Measurements from ENCODE around the gene PBX1.

The PBX1 gene

DNA sequence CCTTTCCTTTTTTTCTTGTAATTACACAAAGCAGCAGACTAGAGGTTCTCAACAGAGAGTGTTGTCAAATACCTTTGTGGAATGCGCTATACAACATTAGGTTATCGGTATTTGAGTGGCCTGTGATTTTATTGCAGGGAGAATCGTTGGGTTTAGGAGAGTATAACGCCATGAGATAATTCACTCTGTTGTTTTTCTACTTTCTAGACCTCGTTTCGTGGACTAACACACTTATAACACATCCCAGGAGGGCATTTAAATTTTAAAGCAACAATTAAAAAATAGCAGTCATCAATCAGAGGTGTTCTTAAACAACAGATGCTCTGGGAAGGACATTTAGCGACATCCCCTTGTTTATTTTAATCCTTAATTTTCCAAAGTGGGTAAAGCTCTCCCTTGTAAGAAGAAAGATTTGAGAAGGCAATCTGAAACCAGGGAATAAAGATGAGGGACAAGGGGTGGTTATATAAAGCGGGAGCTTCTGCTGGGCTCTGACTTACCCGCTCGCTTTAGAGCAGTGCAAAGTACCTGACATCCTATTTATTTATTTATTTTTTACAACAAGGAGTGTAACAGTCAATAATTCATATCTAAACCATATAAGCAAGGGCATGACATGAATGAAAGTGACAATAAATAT is 4.9 kb downstream of the PBX1 start:
- DNase-seq = no peak

GRCh38 chr1:164564378-164564777 is 5.4 kb downstream of the PBX1 start:
- DNase-seq = no peak

DNA sequence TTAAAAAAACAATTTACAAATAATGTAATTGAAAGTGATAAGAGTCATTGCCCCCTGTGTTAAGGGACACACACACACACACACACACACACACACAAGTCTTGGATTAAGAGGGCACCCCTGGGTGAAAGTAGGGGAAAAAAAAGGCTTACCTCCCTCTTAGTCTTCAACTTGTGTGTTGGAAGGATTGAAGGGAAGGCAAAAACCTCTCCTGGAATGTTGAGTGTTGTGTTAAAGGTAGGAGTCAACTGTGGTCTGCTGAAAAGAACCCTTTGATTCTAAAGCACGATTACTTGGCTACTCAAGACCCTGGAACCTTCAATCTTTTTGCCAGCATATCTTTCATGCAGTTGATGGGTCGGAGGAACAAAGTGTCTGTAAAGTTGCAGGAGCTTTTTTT is 6.4 kb downstream of the PBX1 start:
- DNase-seq = no peak

- no peak for DNase-seq
These were observed 8.8 kb downstream of the PBX1 start for GRCh38 chr1:164567774-164568173.

DNA sequence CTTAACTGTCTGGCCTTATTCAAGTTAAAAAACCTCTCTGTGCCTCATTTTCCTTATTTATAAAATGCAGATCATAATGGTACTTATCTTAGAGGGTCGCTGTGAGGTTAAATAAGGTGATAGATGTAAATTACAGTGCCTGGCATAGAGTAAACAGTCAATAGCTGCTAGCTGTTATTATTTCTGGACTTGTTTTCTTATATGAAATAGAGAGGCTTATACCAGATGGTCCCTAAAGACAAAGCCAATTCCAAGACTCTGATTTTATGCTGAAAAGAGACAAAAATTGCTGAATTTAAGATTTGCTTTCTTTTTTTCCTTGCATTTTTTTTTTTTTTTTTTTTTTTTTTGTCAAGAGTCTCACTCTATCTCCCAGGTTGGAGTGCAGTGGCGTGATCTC is 10.3 kb downstream of the PBX1 start:
- no peak for DNase-seq

- DNase-seq = no peak
These were observed 10.9 kb downstream of the PBX1 start for GRCh38 chr1:164569866-164570265.

DNA sequence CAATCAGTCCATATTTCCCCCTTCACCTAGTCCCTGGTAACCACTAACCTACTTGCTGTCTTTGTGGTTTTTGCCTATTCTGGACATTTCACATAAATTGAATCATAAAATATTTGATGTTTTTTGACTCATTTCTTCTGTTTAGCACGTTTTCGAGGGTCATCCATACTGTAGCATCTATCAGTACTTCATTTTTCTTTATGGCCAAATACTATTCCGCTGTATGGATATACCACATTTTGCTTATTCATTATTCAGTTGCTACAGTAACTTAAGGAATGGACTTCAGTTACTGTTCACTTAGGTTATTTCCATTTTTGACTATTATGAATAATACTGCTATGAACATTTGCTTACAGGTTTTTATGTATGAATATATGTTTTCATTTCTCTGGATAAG is 12.3 kb downstream of the PBX1 start:
- DNase-seq = no peak

DNA sequence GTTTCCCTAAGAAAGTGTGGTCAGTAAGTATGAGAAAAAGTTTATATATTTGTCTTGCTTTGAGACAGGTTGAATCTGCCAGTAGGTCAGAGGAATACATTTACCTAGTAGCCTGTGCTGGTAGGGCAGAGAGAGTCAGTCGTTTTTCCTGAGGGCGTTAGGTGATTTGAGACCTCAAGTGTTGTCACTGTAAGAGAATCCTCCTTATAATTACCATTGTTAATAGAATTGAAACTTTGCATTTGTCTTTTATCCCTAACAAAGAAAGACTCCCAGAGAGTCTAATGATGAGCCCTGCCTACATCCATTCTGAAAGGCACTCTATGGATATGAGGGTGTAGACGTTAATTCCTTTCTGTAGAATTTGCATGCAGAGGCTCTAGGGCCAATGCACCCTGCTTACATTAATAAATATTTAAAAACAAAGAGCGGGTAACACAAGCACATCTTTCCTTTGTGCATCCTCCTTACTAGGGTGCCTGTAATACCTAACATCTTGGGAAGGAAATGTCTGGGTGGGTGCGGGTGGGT is 16.4 kb downstream of the PBX1 start:
- peak; percentile 45 to 60 for DNase-seq

DNA sequence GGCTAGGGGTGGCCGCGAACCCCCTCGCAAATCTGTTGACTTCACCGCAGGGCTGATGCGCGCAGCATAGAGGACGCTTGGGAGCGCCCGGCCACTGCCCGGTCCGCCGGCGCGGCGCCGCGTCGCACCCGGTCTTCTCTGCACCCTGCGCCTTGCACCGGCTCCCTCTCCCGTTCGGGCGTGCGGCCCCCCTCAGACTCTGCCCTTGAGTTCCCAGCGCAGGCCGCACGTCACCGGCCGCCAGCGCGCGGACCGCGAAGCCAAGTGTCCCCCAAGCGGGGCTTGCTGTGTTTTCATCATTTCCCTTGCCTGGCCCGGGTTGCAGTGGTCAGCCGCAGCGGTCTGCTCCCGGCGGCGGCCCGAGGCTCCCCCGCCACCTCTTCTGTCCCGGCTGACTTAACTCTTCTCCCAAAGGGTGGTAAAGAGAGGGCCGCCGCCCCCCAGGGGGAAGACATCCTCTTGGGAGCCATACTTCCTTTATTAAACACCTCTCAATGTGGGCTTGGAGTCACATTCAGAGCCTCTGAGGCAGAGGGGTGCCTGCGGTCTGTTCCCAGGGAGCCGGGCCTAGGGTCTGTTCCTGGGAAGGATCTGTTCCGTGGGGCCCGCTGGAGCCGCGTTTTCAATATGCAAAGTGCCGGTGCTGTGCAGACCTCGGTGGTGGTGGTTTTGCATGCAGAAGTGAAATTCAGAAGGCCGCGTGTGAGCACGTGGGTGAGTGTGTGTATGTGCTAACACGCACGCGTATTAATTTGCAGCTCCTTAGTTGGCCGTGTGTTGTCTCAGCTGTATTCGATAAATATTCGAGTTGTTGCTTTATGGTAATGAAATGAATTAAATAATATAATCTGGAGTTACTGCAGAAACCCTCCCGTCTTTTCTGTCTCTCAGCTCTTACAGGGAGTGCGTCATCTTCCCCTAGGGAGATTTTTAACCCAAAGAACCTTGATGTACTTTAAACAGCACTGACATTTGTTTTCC is 17.6 kb downstream of the PBX1 start:
- peak; percentile 33 to 81 for DNase-seq

- no peak for DNase-seq
These were observed 18.3 kb downstream of the PBX1 start for GRCh38 chr1:164577291-164577690.

DNA sequence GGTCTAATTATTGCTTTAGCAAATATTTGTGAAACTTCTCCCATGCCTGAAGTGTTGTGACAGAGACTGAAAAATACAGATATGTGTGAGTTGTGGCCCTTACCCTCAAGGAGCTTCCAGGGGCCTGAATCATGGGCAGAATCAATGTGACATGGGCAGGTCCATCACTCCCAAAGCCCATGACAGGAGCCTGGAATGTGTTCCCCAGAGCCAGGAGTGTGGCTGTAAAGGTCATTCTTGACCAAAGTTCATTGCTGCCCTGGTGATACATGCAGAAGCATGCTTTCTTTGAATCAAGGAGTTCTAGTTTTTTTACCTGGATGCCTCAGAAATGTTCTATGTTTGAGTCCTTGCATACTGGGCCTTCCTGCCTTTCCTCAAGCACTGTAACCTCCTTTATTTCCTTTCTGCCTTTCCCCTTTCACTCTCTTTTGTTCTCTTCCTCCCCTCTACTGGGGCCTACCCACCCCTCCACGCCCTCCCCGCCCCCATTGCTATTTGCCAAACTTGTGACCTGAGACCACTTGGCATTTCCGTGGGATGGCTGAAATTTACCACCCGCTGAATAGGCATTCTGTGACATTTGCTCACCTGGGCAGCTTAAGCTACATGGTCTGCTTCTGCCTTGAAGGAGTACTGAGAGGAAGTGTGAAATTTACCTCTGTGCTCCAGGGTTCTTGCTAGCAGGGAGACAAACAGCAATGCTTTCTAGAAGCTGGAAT is 19.7 kb downstream of the PBX1 start:
- DNase-seq = no peak

GRCh38 chr1:164579381-164579780 is 20.4 kb downstream of the PBX1 start:
- no peak for DNase-seq

- DNase-seq = no peak
These were observed 22.8 kb downstream of the PBX1 start for GRCh38 chr1:164581762-164582161.

DNA sequence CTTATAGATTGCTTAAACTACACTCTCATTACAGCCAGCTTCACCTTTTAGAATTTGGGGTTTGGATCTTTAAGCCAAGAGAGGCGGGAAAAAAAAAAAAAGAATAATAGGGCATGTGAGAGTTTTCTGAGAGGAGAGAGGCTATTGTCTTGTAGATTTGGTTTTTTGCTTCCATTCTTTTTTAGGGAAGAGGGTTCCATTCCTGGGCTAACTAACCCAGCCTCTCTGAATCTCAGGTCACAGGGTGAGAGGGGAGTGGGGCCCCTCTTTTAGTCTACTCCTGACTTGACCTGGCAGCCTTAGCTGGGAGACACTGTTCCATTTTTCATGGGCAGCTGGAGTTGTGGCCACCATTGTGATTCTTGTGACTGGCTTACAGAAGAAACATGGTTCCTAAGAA is 24.2 kb downstream of the PBX1 start:
- no peak for DNase-seq

DNA sequence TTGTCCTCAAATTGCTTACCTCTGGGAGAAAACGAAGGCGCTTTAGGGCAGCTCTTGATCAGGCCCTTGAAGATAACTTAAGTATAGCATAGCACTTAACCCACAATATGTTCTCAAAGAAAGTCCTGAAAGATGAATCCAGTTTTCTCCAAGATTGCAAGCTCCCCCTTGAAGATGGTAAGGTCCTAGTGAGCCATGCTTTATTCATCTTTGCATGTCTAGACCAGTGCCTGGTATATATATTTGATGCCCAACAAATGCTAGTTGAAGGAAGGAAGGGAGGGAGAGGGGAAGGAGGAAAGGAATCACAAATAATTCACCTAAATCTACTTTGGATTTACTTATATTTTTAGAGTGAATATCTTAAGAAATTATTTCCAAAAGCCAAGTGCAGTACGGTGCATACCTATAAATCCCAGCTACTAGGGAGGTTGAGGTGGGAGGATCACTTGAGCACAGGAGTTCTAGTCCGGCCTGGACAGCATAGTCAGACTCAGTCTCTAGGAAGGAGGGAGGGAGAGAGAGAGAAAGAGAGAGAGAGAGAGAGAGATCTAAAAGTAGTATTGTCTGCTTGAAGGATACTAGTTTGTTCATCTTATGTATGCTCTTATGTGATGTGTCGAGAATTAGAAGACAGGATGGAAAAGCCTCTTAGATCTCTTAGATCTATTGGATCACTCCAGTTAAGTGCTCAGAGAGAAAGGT is 25.0 kb downstream of the PBX1 start:
- no peak for DNase-seq

GRCh38 chr1:164586591-164586990 is 27.6 kb downstream of the PBX1 start:
- no peak for DNase-seq

DNA sequence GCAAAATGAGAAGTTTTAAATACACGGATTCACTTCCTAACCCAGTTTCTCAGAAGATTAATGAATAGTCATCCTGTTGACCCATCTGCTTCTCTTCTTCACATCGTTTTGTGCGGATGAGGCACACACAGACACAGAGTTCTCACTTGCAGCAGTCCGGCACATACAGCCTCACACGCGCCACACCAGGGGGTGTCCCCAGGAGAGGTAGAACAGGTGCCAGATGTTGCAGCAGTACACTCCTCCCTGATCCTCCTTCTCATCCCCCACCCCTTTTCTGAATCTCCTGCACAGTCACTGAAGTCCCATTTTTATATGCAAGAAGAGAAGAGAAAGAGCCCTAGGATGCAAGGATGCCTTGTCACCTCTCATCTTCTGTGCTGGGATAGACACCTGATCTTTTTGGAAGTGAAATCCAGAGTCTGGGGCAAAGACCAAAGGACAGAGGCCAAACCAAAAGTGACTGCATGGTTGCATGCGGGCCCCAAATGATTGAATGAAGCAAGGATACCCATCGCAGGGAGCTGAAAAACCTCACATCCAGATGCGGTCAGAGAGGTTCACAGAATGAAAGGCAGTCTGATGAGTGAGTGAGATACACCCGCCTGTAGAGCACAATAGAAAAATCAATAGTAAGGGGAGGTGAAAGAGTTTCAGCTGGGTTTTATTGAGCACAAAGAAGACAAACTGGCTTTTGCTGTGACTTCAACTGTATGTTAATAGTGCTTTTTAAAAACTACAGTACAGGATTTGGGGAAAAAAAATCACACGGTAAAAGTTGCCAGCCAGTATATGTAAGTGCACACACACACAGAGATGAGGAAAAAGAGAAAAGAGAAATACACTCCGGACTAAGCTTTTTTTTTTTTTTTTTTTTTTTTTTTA is 28.9 kb downstream of the PBX1 start:
- DNase-seq = no peak

DNA sequence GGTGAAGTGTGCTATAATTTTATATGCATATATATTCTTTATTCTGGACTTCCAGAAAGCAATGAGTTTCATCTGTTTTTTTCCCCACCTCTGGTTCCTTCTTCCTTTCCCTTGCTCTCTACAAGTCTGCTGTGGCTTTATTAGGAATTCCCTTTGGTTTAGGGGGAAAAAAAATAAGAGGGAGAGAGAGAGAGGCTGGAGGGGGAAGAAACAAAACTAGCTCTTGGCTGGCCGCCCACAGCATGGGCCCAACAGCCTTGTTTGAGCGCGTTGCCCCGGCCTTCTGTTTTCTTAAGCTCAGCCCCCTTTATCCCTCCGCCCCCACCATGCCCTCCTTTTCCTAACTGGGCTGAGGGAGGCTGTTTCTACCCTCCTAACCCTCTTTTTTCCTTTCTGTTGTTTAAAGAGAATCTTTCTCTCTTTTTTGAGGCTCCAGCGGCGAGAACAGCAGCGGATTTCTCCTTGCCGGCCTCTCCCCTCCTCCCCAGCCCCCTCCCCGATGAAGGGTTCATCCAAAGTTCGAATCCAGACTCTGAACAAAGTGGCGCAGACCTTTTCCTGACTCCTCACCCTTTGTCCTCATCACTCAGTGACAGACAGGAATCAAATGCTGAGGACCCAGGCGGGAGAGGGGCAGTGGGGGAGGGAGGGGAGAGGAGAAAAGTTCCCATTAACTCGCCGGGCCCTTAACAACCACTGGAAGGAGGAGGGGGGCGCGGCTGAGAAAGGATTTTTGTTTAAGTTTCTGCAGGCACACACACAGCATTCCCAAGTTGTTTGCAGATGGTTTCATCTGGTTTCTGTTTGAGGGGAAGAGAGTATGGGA is 29.7 kb downstream of the PBX1 start:
- no peak for DNase-seq

- no peak for DNase-seq
These were observed 30.4 kb downstream of the PBX1 start for GRCh38 chr1:164589408-164589807.

DNA sequence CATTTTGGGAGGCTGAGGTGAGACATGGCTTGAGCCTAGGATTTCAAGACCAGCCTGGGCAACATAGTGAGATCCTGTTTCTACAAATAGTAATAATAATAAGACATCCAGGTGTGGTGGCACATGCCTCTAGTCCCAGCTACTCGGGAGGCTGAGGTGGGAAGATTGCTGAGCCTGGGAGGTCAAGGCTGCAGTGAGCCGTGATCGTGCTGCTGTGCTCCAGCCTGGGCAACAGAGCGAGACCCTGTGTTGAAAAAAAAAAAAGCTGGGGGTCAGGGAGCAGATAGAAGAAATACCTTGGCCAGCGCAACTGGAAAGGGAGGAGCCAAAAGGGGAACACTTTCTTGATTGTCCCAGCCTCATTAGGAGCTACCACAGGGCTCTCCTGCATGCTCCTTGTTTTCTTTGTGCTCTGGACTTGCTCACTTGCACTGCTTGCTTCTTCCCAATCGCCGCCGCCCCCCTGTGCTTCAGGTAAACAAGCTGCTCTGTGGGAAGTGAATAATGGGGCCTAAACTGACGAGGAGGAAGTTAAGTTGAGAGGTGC is 31.1 kb downstream of the PBX1 start:
- DNase-seq = no peak
